KMS-11 (cell line): ENCODE data around the gene LARP4B.

Experiments
- H2AFZ ChIP-seq: fragments of 200-600 bp; sonication (generic); 2 replicates; pipeline ENCODE4 v1.6.1; 2016; ENCODE audit warnings: antibody characterized with exemption, mixed run types, low read depth
- H3K27ac ChIP-seq: fragments of 200-600 bp; sonication (generic); 2 replicates; pipeline ENCODE4 v1.6.1; 2016; ENCODE audit warnings: mild to moderate bottlenecking, mixed run types
- H3K27me3 ChIP-seq: fragments of 200-600 bp; sonication (generic); 2 replicates; pipeline ENCODE4 v1.6.1; 2017; ENCODE audit warnings: mild to moderate bottlenecking, low read depth, mixed run types, moderate library complexity; ENCODE audit not compliant: insufficient read depth
- H3K36me3 ChIP-seq: fragments of 200-600 bp; sonication (generic); 2 replicates; pipeline ENCODE4 v1.6.1; 2017; ENCODE audit warnings: mild to moderate bottlenecking, mixed run types; ENCODE audit not compliant: insufficient read depth
- H3K4me1 ChIP-seq: fragments of 200-600 bp; sonication (generic); 2 replicates; pipeline ENCODE4 v1.6.1; 2016; ENCODE audit warnings: mild to moderate bottlenecking, low read depth, mixed run types; ENCODE audit not compliant: poor library complexity, severe bottlenecking
- H3K4me2 ChIP-seq: fragments of 200-600 bp; sonication (generic); 2 replicates; pipeline ENCODE4 v1.7.0; 2016; ENCODE audit warnings: mild to moderate bottlenecking, mixed run types
- H3K4me3 ChIP-seq: fragments of 200-600 bp; sonication (generic); IDR thresholded peaks from 2 replicates; pipeline ENCODE4 v1.6.1; 2017; ENCODE audit warnings: low read depth, low read length, mixed read lengths; ENCODE audit not compliant: insufficient read depth
- H3K79me2 ChIP-seq: fragments of 200-600 bp; sonication (generic); 2 replicates; pipeline ENCODE4 v1.6.1; 2016; ENCODE audit warnings: low read depth, mixed run types; ENCODE audit not compliant: insufficient read depth
- H3K9ac ChIP-seq: fragments of 200-600 bp; sonication (generic); 2 replicates; pipeline ENCODE4 v1.6.1; 2016; ENCODE audit warnings: mild to moderate bottlenecking, mixed run types
- H4K20me1 ChIP-seq: fragments of 200-600 bp; sonication (generic); 2 replicates; pipeline ENCODE4 v1.6.1; 2016; ENCODE audit warnings: mild to moderate bottlenecking, mixed run types; ENCODE audit not compliant: insufficient read depth
- TF ChIP-seq, protein P1 (sequence below): fragments of 200-600 bp; sonication (generic); conservative IDR thresholded peaks from 2 replicates; pipeline ENCODE4 v1.6.1; 2017; ENCODE audit warnings: low read depth, mild to moderate bottlenecking, antibody characterized with exemption, low read length, moderate library complexity, mixed read lengths

Gene LARP4B

GRCh38 chr10:794382-794956 is 137.0 kb downstream of the LARP4B start:
- Histone ChIP-seq H3K9ac (no peak overlapping the region), H3K27me3 (no peaks in the 10 kb centered on the region), H4K20me1 (no peaks in the 10 kb centered on the region), H3K4me2 (no peak overlapping the region), H3K36me3 (no peaks in the 10 kb centered on the region), H2AFZ (no peak overlapping the region), H3K79me2 (no peaks in the 10 kb centered on the region), H3K27ac (no peak overlapping the region), H3K4me3 (no peak overlapping the region), H3K4me1 (no peaks in the 10 kb centered on the region)
- TF ChIP-seq, protein P1, sequence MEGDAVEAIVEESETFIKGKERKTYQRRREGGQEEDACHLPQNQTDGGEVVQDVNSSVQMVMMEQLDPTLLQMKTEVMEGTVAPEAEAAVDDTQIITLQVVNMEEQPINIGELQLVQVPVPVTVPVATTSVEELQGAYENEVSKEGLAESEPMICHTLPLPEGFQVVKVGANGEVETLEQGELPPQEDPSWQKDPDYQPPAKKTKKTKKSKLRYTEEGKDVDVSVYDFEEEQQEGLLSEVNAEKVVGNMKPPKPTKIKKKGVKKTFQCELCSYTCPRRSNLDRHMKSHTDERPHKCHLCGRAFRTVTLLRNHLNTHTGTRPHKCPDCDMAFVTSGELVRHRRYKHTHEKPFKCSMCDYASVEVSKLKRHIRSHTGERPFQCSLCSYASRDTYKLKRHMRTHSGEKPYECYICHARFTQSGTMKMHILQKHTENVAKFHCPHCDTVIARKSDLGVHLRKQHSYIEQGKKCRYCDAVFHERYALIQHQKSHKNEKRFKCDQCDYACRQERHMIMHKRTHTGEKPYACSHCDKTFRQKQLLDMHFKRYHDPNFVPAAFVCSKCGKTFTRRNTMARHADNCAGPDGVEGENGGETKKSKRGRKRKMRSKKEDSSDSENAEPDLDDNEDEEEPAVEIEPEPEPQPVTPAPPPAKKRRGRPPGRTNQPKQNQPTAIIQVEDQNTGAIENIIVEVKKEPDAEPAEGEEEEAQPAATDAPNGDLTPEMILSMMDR: peak; percentile 32; the same call in 1 of the 2 replicates

- no peaks in the 10 kb centered on the region for H3K79me2 ChIP-seq
- no peaks in the 10 kb centered on the region for H3K27me3 ChIP-seq
- H3K4me1 ChIP-seq: no peaks in the 10 kb centered on the region
- H4K20me1 ChIP-seq: no peaks in the 10 kb centered on the region
- no peak overlapping the region for H3K27ac ChIP-seq
- TF ChIP-seq, protein P1: no peak
- no peak overlapping the region for H3K4me2 ChIP-seq
- H3K4me3 ChIP-seq: no peak overlapping the region
- no peak overlapping the region for H2AFZ ChIP-seq
- H3K36me3 ChIP-seq: no peaks in the 10 kb centered on the region
- H3K9ac ChIP-seq: no peak overlapping the region
Observed at GRCh38 chr10:792792-793100, 138.8 kb downstream of the LARP4B start.

- no peaks in the 10 kb centered on the region for H3K36me3 ChIP-seq
- no peaks in the 10 kb centered on the region for H3K4me1 ChIP-seq
- no peak overlapping the region for H3K9ac ChIP-seq
- no peak overlapping the region for H3K27ac ChIP-seq
- H2AFZ ChIP-seq: no peak overlapping the region
- no peak overlapping the region for H3K4me2 ChIP-seq
- H4K20me1 ChIP-seq: no peaks in the 10 kb centered on the region
- H3K27me3 ChIP-seq: no peaks in the 10 kb centered on the region
- TF ChIP-seq, protein P1: no peak
- no peaks in the 10 kb centered on the region for H3K79me2 ChIP-seq
- H3K4me3 ChIP-seq: no peak overlapping the region
Observed at GRCh38 chr10:792083-792791, 139.3 kb downstream of the LARP4B start.

DNA sequence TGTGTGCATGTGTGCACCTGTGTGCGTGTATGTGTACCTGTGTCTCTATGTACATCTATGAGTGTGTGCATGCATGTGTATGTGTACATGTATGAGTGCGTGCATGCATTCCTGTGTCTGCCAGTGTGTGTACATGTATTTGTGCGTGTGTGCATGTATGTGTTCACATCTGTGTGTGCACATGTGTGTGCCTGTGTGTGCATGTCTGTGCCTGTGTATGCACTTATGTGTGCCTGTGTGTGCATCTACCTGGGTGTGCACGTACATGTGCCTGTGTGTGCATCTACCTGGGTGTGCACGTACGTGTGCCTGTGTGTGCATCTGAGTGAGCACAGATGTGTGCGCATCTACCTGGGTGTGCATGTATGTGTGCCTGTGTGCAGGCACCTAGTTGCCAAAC is 139.9 kb downstream of the LARP4B start:
- H3K79me2 ChIP-seq: no peaks in the 10 kb centered on the region
- H3K4me3 ChIP-seq: no peak overlapping the region
- H3K4me1 ChIP-seq: no peaks in the 10 kb centered on the region
- no peaks in the 10 kb centered on the region for H3K36me3 ChIP-seq
- H3K27me3 ChIP-seq: no peaks in the 10 kb centered on the region
- H4K20me1 ChIP-seq: no peaks in the 10 kb centered on the region
- TF ChIP-seq, protein P1: no peak
- no peak overlapping the region for H2AFZ ChIP-seq
- H3K27ac ChIP-seq: no peak overlapping the region
- no peak overlapping the region for H3K9ac ChIP-seq
- H3K4me2 ChIP-seq: no peak overlapping the region
